ENCODE data around the gene NLRP4.

Gene NLRP4, protein sequence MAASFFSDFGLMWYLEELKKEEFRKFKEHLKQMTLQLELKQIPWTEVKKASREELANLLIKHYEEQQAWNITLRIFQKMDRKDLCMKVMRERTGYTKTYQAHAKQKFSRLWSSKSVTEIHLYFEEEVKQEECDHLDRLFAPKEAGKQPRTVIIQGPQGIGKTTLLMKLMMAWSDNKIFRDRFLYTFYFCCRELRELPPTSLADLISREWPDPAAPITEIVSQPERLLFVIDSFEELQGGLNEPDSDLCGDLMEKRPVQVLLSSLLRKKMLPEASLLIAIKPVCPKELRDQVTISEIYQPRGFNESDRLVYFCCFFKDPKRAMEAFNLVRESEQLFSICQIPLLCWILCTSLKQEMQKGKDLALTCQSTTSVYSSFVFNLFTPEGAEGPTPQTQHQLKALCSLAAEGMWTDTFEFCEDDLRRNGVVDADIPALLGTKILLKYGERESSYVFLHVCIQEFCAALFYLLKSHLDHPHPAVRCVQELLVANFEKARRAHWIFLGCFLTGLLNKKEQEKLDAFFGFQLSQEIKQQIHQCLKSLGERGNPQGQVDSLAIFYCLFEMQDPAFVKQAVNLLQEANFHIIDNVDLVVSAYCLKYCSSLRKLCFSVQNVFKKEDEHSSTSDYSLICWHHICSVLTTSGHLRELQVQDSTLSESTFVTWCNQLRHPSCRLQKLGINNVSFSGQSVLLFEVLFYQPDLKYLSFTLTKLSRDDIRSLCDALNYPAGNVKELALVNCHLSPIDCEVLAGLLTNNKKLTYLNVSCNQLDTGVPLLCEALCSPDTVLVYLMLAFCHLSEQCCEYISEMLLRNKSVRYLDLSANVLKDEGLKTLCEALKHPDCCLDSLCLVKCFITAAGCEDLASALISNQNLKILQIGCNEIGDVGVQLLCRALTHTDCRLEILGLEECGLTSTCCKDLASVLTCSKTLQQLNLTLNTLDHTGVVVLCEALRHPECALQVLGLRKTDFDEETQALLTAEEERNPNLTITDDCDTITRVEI

DNA sequence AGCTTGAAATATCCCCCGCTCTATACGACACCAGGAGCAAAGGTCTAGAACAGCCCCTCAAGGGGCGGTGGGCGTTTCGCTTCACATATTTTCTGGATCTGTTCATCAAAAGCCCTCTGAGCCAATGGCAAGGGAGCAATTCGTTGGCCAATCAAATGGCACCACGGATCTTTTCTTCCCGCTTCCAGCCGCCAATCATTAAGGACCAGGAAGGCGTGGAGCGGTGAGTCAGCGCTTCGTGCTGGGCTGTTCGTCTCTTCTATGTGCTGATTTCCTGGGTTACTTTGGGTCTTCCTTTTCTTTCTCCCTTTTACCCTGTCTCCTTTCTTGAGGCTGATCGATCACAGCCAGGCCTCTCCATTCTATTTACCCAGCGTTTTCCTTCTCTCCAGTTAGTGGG lies at the start of gene NLRP4:
Gene NLRP4 (plus strand): TSS at position 201 of the 400 bp plus-strand sequence. CDS start 15,541 bp downstream, outside the sequence.
- no peak for FAIRE-seq

DNA sequence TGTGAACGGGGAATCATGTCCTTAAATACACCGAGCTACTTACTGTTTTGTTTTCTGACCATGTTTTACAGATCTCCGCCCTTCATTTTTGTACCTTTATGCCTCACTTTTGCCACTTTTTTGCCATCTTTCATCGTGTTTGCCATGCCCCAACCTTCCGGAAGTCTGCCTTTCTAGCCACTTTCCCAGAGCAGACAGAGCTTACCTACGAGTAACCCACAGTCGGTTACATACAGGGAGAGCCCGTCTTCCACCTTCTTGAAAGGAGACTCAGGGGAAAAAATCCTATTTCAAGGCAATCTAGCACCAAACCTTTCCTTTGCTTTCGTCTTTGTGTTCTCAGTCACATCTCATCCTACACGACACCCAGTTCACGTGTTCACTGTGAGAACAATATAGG lies 41.3 kb upstream of the NLRP4 start:
- no peak for FAIRE-seq

DNA sequence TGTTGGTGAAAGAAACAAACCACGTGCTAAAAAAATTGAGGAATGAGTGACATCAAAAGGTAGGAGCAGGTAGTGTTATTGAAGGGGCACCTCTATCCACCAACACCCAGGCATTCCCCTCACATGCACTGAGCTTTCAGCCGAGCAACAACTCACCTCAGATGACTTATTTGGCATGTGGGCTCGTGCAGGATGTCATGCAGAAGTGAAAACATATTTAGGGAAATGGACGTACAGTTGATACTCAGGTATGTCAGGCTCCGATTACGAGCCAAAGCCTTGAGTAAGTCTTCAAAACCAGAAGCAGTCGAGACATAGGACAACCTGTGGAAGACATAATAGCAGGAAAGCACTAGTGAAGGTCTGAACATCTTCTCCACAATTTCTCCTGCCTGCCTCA lies 34.9 kb upstream of the NLRP4 start:
- FAIRE-seq = no peak

DNA sequence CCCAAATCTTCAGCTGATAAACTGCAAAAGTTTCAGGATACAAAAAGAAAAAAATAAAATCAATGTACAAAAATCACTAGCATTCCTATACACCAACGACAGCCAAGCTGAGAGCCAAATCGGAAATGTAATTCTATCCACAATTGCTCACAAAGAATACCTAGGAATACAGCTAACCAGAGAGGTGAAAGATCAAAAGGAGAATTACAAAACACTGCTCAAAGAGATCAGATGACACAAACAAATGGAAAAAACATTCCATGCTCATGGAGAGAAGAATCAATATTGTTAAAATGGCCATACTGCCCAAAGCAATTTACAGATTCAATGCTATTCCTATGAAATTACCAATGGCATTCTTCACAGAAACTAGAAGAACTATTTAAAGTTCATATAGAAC lies 34.1 kb upstream of the NLRP4 start:
- no peak for FAIRE-seq

DNA sequence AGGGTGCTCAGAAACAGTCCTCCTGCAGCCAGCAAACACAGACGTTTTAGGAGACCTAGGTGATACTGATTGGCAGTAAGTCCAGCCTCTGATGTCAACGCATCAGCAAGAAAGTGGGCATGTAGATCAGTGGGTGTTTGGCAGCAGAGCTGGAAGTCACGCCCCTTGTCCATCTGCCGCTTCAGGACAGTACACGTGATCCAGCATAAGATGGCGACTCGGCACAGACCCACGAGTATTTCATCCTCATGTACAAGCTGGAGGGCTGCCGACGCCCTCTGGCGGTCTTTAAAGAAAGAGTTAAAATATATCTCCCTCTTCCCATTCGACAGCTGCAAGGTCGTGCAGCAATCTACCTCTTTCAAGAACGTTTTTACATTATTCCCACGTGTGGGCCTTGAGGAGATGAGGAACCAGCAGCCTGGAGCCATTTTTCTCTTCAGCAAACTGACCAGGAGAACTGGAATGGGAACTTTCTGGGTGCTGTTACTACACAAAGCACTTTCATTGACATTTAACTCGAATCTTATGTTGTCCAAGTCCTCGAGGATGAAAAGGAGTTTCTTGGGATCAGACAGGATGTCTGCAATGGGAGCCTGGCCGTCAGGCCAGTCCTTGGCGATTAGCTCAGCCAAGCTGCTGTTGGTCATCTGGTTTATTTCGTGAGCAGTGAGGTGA lies 26.8 kb upstream of the NLRP4 start:
- peak; percentile 57 for FAIRE-seq

DNA sequence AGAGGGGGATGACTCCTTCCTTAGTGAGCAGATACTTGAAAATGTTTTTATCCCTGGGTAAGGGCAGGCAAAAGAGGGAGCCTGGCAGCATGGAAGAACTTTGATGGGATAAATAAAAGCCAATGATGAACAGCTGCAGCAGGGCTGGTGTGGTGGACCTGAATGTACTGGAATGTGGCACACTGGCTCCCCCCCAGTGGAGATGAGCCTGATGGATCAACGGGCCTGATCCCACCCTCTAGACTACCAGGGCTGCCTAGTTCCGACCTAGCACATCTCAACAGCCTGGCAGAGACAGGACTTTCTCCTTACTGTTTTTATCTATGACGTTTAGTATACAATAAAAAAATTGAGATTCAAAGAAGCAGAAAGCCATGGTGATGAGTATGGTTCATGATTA lies 25.0 kb upstream of the NLRP4 start:
- no peak for FAIRE-seq

DNA sequence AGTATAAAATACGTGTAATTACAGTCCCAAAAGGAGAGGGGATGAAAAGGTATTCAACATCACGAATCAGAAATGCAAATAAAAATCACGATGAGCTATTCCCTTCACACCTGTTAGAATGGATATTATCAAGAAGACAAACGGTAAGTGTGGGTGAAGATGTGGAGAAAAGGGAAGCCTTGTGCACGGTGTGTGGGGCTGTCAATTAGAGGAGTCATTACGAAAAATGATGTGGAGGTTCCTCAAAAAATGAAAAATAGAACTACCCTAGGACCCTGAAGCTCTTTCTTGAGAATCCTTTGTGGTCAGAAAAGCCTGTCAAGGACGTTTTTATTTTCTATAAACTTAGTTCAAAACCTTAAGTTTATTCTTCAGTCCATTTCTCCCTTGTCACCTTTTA lies 23.9 kb upstream of the NLRP4 start:
- no peak for FAIRE-seq

DNA sequence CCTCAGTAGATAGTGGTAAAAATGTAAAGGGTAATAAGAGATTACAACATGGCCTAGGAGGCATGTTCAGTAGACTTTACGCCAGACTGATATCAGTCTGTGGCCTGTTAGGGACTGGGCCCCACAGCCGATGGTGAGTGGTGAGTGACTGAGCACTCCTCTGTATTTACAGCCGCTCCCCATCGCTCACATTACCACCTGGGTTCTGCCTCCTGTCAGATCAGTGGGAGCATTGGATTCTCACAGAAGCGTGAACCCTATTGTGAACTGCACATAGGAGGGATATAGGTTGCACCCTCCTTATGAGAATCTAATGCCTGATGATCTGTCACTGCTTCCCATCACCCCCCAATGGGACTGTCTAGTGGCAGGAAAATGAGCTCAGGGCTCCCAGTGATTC lies 22.4 kb upstream of the NLRP4 start:
- no peak for FAIRE-seq

DNA sequence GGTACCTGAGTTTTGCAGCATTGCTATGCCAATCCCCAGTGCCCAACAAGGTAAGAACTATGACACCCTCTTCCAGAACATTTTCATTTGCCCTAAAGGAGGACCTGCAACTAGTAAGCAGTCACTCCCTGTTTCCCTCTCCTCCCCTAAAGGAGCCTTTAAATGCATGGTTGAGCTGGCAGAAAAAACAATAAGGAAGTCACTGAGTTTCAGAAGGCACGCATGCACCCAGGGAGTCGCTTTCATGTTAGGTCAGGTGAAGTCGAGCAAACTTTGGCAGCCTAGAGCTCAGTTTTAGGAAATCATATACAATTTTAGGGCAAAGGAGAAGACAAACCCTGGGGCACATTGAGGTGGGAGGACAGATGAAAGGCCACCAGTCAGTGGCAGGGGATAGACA lies 16.3 kb upstream of the NLRP4 start:
- no peak for FAIRE-seq

DNA sequence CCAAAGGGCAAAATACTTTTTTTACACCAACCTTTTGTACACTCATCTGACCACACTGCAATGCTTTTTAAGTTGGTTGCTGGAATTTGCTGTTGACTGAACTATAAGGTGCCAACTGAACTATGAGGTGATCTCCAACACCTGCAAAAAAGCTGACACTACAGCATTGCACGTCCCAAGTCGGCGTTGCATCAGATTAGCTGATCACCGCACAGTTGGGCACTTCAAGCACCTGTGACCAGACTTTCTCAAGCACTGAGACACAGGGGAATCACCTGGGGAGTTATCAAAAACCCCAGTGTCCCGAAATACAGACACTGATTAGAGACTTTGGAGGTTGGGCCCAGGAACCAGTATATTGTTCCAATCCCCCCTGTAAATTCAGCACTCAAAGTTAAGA lies 5.7 kb upstream of the NLRP4 start:
- FAIRE-seq = no peak

DNA sequence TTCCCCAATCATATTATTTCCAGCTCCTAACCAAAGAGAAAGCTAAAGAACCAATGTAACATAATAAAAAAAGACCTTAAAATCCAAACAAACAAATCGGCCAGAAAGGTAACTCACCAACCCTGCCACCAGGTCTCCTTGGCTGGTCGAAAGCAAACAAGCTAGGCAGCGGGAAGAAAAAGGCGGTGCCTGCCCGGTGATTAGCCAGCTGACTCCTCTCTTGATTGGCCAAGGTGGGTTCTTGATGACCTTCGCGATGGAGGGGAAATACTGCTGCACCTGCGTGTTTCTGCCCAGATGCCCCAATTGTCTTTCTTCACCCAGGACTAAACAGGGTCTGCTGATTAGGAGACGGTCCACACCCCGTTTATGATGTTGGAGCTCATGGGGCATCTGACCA lies 4.5 kb upstream of the NLRP4 start, which contains the start of gene NLRP11:
Gene NLRP11 (minus strand): TSS at position 154 of the 400 bp plus-strand sequence. CDS start 13,825 bp downstream, outside the sequence.
- FAIRE-seq = no peak

DNA sequence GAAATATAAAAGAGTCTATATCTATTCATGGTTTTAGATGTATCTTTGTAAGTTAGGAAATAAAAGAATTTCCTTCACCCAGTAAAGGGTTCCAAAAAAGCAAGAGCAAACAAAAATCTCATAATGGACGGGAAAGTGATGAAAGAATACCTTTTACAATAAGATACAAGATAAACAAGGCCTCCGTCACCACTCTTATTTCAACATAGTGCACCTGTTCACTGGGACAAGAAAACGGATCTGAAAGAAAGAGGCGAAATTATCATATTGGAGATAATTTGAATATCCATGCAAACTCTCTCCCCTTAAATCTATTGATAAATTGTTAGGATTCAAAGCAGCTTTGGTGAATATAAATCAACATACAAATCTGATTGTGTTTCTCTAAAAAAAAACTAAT lies 3.7 kb upstream of the NLRP4 start:
- no peak for FAIRE-seq

DNA sequence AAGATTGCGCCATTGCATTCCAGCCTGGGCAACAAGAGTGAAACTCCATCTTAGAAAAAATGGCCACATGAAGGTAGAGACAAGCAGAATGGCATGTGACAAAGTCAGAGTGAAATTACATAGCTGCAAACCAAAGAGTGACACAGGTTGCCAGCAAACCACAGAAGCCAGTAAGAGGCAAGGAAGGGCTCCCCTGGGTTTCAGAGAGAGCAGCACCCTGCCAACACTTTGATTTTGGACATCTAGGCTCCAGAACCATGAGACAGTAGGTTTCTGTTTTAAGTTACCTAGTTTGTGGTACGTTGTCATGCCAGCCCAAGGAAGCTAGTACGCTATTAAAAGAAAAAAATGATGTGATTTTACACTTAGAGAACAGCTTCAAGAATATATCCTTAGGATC lies 1.9 kb downstream of the NLRP4 start:
- FAIRE-seq = no peak

DNA sequence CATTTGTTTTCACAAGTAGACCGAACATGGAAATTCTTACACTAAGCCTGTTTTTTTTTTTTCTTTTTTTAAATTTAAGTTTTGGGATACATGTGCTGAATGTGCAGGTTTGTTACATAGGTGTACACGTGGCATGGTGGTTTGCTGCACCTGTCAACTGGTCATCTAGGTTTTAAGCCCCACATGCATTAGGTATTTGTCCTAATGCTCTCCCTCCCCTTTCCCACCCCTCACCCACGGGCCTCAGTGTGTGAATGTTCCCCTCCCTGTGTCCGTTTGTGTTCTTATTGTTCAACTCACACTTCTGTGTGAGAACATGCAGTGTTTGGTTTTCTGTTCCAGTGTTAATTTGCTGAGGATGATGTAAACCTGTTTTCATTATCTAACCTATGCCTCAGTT lies 2.6 kb downstream of the NLRP4 start:
- no peak for FAIRE-seq

DNA sequence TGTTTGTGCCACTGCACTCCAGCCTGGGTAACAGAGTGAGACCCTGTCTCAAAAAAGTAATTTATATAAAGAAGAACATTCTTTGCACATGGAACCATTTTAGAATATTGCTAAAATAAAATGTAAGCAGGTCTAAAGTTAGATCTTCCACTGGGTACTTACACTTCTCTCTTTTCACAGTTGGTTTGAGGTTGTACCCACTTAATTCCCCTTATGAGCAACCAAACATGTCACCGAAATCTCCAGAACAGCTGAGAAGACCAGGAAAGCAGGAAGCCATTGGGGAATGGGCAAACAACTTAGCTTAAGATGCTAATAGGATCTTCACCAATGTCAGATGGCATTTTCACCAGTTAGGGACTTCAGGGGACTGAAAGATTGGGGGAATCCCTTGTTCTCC lies 18.8 kb downstream of the NLRP4 start:
- no peak for FAIRE-seq

DNA sequence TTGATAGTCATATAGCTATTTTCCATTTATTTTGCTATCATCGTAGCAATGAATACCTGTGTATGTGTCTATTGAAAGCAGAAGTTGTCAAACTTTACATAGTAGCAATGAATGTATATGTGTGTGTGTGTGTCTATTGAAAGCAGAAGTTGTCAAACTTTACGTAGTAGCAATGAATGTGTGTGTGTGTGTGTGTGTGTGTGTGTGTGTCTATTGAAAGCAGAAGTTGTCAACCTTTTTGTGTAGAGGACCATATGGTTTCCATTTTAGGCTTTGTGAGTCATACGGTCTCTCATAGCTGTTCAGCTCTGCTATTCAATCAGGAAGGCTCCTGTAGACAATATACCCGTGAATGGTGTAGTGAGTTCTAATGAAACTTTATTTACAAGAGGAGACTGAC lies 20.8 kb downstream of the NLRP4 start:
- no peak for FAIRE-seq

DNA sequence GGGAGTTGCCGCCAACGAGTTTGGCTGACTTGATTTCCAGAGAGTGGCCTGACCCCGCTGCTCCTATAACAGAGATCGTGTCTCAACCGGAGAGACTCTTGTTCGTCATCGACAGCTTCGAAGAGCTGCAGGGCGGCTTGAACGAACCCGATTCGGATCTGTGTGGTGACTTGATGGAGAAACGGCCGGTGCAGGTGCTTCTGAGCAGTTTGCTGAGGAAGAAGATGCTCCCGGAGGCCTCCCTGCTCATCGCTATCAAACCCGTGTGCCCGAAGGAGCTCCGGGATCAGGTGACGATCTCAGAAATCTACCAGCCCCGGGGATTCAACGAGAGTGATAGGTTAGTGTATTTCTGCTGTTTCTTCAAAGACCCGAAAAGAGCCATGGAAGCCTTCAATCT lies 21.6 kb downstream of the NLRP4 start:
- FAIRE-seq = no peak

DNA sequence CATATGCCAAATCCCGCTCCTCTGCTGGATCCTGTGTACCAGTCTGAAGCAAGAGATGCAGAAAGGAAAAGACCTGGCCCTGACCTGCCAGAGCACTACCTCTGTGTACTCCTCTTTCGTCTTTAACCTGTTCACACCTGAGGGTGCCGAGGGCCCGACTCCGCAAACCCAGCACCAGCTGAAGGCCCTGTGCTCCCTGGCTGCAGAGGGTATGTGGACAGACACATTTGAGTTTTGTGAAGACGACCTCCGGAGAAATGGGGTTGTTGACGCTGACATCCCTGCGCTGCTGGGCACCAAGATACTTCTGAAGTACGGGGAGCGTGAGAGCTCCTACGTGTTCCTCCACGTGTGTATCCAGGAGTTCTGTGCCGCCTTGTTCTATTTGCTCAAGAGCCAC lies 22.1 kb downstream of the NLRP4 start:
- no peak for FAIRE-seq

DNA sequence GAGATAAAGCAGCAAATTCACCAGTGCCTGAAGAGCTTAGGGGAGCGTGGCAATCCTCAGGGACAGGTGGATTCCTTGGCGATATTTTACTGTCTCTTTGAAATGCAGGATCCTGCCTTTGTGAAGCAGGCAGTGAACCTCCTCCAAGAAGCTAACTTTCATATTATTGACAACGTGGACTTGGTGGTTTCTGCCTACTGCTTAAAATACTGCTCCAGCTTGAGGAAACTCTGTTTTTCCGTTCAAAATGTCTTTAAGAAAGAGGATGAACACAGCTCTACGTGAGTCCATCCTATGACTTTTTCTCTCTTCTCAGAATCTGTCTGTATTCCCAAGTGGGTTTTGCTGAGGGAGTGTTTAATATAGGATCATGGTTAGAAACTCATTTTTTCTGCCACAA lies 22.6 kb downstream of the NLRP4 start:
- FAIRE-seq = no peak

DNA sequence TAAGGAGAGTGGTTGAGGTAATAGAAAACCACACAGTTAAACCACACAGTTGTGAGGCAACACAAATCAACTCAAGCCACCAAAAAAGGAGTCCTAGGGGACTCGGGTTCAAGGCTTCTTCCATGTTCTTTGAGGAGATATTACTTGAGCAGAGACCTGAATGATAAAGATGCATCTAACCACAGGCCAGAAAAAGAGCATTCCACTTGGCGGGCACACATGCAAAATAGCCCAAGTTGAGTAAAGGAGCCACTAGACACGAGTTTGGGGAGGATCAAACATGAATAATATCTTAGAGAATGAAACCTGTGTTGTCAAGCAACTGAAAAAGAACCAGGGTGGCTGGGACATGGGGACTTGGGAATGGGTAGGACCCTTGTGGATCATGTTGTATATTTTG lies 30.2 kb downstream of the NLRP4 start:
- FAIRE-seq = no peak

DNA sequence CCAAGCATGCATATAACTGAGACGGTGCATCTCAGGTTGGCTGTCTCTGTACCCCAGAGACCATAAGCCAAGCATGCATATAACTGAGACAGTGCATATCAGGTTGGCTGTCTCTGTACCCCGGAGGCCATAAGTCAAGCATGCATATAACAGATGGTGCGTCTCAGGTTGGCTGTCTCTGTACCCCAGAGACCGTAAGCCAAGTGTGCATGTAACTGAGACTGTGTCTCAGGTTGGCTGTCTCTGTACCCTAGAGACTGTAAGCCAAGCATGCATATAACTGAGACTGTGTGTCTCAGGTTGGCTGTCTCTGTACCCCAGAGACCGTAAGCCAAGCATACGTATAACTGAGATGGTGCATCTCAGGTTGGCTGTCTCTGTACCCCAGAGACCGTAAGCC lies 30.8 kb downstream of the NLRP4 start:
- FAIRE-seq = no peak

DNA sequence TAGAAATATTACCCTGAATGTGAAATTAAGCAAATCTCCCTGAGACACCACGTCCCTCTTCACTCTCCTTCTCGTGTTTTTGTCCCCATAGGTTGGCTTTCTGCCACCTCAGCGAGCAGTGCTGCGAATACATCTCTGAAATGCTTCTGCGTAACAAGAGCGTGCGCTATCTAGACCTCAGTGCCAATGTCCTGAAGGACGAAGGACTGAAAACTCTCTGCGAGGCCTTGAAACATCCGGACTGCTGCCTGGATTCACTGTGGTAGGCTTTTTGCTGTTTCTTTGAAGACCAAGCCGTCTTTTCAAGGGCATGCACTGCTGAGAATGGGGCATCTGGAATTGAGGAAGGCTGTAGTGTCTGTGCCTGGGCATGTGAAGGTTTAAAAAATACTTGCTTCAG lies 34.4 kb downstream of the NLRP4 start:
- no peak for FAIRE-seq

DNA sequence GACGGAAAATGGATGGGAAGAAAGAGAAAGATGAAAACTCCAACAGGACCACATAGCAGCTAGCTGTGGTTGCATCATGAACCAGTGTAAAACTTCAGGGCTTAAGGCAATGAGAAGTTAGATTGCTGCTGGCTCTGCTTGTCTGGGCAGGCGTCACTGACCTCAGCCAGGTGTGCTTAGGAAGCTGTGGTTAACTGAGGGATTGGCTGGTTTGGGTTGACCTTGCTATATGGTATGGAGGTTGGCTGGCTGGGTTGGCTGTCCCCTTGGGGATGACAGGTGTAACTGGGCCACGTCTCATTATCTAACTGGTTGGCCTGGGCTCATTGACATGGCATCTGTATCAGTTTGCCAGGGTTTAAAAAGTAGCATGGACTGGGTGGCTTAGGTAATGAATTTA lies 40.9 kb downstream of the NLRP4 start:
- FAIRE-seq = no peak
